Dermis blood vessel endothelial cell (primary cell): ENCODE data around the gene POLRMT. TPM values are rescaled to one million over a fixed set of nuclear protein-coding genes. Genes with fewer than 3 reads are reported as not detected.
"Not testable (repeated sequence)": the region's sequence is repeated elsewhere in the genome, so short reads cannot be mapped to it uniquely, and the experiment has no call there.

Source experiments
- DNase-seq: peaks from one replicate; pipeline ENCODE4 v3.0.0; 2010
- total RNA-seq: library from RNA; depleted of rRNA; stranded (reverse); fragments of >200 nt; gene quantifications from 2 replicates; pipeline ENCODE4 v1.2.3, GENCODE V29; 2014

Gene POLRMT
- 29.1 and 37.6 TPM in 2 replicates for total RNA-seq

GRCh38 chr19:633068-633785 is at the start of gene POLRMT:
POLRMT (minus strand) TSS chr19:633537; CDS start chr19:633512, 25 bp downstream.
- DNase-seq: peak; percentile 99

- no peak for DNase-seq
Measured at GRCh38 chr19:682678-683320, 49.5 kb upstream of the POLRMT start.

GRCh38 chr19:681029-682019 is 48.0 kb upstream of the POLRMT start:
- DNase-seq: peak; percentile 97

- peak; percentile 99 for DNase-seq
Measured at GRCh38 chr19:680287-681028, 47.1 kb upstream of the POLRMT start.

GRCh38 chr19:679418-680286 is 46.3 kb upstream of the POLRMT start:
- peak; percentile 65 for DNase-seq

GRCh38 chr19:678791-679388 is 45.6 kb upstream of the POLRMT start:
- no peak for DNase-seq

GRCh38 chr19:677601-678436 is 44.5 kb upstream of the POLRMT start:
- no peak for DNase-seq

- peak; percentile 64 for DNase-seq
Measured at GRCh38 chr19:677201-677600, 43.9 kb upstream of the POLRMT start.

- DNase-seq: no peak
Measured at GRCh38 chr19:676339-677105, 43.2 kb upstream of the POLRMT start, which contains the start of gene FSTL3. FSTL3 (plus strand) TSS chr19:676392; CDS start chr19:676424, 32 bp downstream.

- no peak for DNase-seq
Measured at GRCh38 chr19:676007-676338, 42.6 kb upstream of the POLRMT start.

- DNase-seq: no peak
Measured at GRCh38 chr19:674282-675151, 41.2 kb upstream of the POLRMT start.

GRCh38 chr19:670609-671075 is 37.3 kb upstream of the POLRMT start:
- DNase-seq: no peak

- not testable (repeated sequence) for DNase-seq
Measured at GRCh38 chr19:668675-669434, 35.5 kb upstream of the POLRMT start.

GRCh38 chr19:666985-667573 is 33.7 kb upstream of the POLRMT start:
- DNase-seq: not testable (repeated sequence)

- DNase-seq: peak; percentile 87
Measured at GRCh38 chr19:664913-665443, 31.6 kb upstream of the POLRMT start.

- no peak for DNase-seq
Measured at GRCh38 chr19:663682-664117, 30.4 kb upstream of the POLRMT start.
